Stimulated activated CD8-positive, alpha-beta memory T cell treated with anti-CD3 and anti-CD28 coated beads, Interleukin-4, amount 100 ng/mL, for 4 hours (primary cell): Measurements from ENCODE around the gene TTC13.

Experiments
- DNase-seq, 2 donors: peaks; one replicate each; pipeline ENCODE4 v3.0.0-alpha.2; 2020; ENCODE audit warnings: low read depth in 2 of 2, low spot score in 1 of 2

Gene TTC13

DNA sequence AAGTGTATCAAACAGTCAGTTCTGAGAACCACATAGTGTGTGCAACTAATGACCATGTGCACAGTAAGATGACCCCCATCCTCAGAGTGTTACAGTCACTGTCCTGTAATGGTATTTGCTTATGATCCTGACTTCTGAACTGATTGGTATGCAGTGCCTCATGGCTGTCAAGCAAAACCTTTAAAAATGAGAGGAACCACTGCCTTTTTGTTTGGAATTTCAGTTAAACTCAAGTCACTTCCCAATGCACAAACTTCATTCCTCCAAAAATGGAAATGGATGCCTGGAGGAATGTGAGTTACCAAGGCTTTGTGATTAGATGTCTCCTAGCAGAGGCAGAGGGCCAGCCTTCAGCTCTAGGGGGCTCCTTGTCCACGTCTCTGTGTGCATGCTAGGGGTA, 120.8 kb downstream of the TTC13 start:
- no peak for DNase-seq

DNA sequence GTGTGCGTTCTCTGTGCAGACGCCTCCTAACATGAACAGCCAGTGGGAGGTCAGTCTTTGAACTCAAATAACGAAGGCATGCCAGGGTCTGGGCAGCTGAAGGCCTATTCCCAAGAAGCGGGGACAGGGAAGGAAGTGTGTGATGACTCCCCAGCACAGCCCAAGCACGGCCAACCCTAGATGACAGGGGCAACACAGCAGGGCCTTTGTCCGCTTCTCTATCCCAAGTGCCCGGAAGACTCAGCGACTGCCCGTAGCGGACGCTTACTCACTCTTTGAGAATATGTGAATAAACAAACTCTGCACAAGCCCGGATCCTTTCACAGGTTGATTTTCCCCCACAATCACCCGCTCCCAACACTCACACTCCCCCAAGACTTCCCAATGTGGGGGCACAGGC, 121.6 kb downstream of the TTC13 start:
- no peak for DNase-seq
